ENCODE data around the gene PARD3.

- TF ChIP-seq CEBPB (IDR thresholded peaks at IDR 0.05) (no peak), CTCF (IDR thresholded peaks at IDR 0.05) (no peak), POLR2A (IDR thresholded peaks at IDR 0.05; ENCODE audit: low read length) (no peak)
Observed at GRCh38 chr10:34334908-34335307, 480.2 kb downstream of the PARD3 start.

Measured in A549 (cell line).